Hematopoietic multipotent progenitor cell treated with erythropoietin and hydrocortisone succinate and interleukin-3 and kit ligand, for 6 days (in vitro differentiated cells): ENCODE data around the gene FAM174C.

Experiments
- DNase-seq: peaks from one replicate; pipeline ENCODE4 v3.0.0-alpha.2; 2015

The FAM174C gene

DNA sequence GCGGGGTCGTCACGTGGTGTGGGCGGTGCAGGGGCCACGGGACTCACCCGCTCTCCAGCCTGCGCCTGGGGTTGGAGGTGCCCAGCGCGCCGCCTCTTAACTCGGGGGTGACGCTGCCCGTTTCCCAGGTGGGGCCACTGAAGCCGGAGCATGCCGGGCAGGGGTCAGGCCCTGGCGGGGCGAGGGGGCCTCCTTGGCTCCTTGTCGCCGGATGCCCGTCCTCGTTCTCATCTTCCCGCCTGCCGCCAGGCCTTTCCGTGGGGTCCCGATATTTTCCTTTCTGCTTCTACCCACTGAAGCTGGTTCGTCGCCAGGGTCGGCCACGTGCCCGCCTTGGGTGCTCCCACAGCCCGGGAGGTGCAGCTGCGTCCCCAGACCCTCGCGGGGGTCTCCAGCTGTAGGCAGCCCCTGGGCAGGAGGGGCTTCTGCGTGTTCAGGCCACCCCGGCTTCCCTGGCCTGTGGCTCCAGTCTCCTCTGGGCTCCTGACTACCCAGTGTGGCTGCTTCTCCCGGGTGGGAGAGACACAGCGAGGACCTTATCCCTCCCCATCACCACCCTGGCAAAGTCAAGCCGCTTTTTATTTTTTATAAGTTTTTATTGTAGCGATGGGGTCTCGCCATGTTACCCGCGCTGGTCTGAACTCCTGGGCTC is 772 bp downstream of the FAM174C start:
- no peak for DNase-seq

DNA sequence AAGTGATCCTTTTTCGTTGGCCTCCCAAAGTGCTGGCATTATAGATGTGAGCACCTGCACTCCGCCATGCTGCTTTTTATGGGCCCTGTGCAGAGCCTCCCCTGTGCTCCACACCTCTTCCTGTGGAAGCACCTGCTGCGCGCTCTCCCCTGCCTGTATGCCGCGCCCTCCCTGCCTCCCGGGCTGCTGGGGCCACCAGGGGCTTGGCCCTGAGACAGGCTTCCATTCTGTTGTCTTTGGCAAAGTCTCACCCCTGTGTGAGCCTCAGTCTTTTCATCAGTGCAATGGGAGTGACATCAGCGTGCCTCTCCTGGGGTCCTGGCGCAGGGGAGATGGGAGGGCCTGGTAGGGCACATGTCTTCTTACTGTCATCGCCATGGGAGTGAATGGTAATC is 1.3 kb downstream of the FAM174C start:
- no peak for DNase-seq

DNA sequence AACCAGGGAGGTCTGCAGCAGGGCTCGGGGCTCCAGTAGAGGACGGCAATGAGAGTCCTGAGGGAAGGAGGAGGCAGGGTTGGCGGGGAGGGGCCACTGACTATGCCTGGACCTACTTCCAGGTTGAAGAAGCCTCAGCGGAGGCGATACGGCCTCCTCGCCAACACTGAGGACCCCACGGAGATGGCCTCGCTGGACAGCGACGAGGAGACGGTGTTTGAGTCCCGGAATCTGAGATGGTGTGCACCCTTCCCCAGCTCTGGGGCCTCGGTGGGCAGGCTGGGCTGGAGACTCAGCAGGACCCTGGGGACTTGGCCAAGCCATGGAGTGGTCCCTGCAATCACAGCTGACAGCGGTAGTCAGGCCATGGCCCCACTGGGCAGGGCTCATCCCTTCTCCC is 1.7 kb downstream of the FAM174C start:
- DNase-seq, result no peak

DNA sequence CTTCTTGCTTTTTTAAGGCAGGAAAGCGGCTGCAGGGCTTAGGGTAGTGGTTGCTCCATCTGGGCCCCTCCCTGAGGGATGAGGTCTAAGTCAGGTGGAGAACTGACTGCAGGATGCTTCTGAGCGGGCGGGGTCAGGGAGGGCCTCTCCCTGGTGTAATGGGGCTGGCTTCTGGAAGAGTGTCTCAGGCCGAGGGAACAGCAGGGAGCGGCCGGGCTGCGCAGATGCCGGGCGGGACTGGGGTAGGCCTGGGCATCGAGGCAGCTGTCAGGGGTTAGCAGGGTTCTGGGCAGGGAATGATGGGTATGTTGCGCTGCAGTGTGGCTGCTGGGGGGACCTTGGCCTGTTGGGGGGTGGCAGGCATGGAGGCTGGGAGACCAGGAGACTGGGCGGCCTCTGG is 2.7 kb downstream of the FAM174C start:
- no peak for DNase-seq

DNA sequence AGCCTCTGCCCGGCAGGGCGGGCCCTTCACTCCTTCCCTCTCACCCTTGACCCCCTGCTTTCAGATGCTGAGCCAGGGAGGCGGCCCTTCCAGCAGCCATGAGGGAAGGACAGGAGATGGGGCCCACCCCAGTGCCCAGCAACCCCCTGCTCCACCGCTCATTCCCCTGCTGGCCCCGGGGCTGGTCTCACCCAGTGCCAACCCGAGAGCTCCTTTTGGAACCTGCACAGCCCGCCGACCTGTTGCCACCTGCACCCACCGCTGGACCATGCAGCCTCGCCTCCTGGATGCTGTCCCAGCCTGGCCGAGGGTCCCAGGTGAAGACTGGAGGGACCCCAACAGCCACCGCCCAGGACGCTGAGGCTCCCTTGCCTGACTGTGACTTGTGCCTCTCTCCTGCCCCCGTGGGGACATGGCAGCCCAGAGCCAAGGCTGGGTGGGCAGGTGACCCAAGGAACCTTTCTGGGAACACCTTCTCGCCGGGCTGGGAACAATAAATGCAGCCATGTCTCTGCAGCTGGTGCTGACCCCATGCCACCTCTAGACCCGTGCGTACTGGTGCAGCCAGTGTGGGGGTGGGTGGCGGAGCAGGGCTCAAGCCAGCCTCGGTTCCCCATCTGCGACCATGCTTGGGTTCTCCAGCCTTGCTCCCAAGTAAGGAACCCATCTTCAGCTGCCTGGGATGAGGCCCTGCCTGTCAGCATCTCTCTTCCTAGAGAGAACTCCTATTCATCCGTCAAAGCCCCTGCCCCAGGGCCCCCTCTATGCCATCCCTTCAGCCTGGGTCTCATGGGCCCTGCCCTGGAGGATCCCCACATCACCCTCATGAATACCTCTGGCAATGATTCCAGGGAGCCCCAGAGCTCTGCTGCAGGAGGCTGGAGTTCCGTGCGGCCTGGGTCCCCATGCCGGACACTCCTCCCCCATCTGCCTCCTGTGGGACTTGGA is 3.7 kb downstream of the FAM174C start:
- DNase-seq, result no peak

DNA sequence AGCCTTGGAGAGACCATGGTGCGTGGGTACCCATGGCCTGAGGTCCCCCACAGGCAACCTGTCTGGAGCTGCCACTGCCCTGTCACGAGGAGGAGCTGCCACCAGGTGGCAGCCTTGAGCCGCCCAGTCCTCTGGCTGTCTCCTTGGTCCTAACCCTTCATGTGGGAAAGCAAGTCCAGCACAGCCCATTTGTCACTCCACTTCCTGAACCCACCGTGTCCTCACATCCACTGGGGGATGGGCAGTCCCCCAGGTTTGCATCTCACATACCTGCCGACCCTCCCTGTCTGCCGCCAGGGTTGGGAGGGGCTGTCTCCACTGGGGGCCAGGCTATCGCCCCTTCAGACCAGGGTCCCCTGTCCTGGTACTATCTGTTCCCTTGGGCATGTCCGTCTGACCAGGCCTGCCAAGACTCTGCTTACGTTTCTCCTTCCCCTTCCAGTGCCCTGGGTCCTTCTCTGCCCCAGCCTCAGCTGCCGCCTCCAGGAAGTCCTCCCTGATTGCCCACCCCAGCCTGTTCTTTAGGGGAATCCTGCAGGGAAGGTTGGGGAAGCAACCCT is 4.5 kb downstream of the FAM174C start:
- DNase-seq, result peak; percentile 90

DNA sequence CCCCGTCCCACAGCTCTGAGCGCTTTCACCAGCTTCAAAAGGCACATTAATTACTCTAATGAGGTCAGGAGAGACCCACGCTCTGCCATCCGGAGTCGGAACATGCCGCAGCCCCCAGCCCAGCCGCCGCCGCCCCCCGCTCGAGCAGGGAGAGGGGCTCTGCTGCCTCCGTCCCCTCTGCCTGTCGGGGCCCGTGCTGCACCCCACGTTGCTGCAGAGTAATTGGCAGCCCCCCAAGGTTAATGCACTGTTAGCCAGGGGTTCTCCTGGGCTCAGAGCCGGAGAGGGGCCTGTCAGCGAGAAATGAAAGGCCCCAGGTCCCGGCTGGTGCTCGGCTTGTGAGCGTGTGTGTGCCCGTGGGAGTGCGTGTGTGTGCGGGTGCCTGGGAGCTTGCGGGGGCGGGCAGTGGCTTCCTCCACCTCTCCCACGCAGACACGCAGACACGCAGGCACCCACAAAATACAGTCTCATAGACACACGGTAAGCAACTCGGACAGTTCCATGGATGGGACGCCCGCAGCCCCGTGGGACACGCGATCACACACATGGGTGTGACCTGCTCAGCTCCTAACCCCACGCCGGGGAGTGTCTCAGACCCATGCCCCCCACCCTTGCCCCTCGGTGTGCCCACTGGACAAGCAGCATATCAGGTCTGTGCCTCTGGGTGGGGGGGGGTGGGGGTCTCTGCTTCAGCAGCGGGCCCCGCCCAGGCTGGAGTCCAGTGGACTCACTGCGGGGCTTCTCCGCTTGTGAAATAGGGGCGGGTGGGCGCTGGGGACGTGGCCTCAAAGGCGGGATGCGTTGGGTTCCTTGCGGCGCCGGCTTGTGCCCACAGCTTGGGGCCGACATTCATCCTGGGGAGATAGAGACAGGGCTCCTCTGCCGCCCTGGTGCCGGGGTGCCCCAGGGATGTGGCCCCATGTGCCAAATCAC is 5.6 kb downstream of the FAM174C start:
- no peak for DNase-seq

DNA sequence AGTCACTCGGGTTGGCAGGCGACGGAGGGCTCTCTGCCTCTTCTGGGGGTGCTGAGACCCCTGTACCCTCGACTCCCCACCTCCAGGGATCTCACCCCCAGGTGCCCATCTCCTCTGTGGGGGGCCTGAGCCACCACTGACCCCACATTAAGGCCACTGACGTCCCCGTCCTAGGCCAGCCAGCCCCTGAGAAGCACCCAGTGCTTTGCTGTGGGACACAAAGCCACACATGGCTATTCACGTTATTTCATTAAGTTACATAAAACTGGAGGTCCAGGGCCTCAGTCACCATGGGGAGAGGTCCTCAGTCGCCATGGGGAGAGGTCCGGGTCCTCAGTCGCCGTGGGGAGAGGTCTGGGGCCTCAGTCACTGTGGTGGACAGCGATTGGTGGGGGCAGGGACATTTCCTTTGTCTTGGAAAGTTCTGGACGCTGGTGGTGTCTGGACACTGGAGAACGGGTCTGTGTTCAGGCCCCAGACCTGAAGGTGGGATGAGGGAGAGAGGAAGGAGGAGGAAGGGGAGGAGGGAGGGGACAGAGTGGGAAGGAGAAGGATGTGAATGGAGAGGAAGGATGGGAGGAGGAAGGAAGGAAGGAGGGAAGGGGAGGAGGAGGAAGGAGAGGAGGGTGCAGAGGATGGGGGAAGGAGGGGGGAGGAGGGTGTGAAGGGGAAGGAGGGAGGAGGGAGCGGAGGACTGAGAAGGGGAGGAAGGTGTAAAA is 6.4 kb downstream of the FAM174C start:
- DNase-seq, result no peak

DNA sequence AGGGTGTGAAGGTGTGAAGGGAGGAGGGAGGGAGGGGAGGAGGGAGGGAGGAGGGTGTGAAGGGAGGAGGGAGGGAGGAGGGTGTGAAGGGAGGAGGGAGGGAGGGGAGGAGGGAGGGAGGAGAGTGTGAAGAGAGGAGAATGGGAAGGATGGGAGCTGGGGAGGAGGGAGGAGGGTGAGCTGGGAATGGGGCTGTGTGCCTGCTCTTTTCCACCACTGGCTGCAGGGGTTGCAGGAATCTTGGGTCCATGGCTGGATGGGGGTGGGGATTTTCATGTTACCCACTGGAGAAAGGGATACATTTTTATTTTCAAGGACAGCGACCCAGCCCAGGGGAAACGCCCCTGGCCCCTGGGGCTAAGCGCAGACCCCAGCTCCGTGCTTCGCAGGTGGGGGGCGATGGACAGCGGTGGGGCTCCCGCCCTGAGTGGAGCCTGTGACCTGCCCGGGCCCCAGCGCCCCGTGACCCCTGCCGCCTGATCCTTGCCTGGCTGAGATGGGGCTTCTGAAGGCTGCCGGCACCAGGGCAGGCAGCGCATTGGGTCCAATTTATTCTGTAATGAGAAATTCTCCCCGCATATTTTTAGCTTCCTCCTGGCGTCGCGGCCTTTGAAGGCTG is 7.4 kb downstream of the FAM174C start:
- DNase-seq, result no peak

DNA sequence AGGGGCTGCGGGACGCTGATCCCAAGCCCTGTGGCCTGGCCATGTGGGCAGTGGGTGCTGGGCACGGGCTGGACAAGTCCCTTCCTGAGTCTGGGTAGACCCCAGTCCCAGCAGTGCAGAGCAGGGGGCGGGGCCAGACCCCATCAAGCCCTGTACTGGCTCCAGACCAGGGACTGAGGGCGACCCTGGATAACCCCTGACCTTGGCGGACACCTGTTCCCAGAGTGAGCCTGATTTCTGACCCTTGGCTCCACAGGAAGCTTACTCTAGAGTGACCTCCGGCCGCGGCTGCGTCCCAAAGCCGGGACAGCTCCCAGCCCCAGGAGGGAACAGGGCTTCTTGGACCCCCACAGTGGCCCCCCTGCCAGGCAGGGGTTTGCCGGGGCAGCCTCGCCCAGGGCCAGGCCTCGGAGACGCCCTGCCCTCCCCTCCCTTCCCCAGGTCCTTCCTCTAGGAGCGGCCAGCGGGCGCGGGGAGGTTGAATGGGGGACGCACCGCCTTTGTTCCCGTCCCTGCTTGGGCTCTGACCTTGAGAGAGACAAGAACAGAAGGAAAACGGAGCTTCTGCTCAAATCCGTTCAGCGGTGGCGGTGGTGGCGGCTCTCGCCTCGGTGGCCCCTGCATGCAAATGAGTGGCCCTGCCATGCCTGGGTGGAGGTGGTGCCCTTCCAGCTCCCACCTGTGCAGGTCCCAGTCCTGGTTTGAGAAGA is 8.0 kb downstream of the FAM174C start:
- DNase-seq, result no peak

DNA sequence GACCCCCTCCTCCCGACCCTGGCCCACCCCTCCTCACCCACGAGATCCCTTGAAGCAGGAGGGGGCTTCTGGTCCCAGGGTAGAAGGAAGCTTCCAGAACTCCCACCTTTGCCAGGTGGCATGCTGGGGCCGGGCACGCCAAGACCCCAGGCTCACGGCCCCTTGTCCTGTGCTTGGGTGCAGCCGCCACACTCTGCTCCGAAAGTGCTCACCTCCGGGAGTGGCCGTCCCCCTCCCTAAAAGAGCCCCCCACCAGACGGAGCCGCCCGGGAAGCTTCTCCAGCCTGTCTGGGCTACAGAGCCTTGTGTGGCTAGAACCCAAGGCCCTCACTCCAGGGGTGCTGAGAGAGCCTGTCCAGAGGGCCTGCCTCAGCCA is 8.6 kb downstream of the FAM174C start:
- DNase-seq, result no peak

DNA sequence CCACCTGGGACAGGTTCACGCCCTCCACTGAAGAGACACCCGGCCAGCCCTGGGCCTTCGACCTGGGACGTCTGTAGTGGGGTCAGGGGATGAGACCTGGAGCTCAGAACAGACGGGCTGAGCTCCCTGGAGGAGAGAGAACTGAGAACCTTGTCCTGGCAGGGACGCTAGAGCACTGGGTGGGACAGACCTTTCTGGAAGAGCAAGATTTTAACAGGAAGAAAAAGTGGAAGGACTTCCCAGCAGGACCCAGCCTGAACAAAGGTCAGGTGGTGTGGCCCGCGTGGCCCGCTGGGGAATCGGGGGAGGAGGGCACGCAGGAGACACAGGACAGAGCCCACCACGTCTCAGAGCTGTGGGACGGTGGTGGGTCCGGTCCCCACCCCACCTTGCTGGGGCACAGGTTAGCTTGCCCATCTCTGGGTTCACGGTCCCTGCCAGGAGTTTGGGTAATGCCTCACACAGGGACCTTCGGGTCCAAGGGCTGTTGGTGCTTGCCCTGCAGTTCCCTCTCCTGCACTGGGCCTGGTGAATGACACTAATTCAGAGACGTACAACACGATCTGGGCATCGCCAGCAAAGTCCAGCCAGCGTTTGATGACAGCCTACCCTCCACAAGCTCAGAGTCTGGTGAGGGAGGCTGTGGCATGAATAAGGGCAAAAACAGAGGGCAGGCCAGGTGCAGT is 9.1 kb downstream of the FAM174C start:
- DNase-seq, result no peak

DNA sequence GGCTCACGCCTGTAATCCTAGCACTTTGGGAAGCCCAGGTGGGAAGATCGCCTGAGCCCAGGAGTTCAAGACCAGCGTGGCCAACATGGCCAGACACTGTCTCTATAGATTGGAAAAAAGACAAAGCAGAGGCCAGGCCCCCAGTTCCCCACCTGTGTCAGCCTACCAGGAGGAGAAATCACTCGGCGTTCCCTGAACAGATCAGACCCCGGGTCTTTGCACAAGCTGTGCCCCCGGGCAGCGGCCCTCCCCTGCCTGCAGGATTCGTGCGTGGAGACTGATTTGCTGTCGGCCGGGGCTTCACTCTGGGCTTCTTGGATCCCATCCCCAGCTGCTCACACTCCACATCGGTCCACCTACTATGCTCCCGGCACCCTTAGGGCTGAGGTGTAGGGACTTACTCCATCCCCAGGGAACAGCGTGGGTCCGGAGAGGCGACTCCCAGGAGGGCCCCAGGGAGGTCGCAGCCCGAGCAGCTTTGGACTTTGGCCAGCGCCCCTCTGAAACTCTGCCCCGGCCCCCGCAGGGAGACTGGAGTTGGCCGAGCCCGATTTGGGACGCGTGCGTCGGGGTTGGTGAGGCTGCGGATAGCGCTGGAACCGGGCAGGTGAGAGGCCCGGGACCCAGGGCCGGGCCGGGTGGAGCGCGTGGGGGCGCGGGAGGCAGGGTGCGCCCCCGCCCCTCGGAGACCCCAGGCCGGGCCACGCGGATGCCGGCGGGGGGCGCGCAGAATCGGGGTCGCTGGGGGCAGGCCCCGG is 9.8 kb downstream of the FAM174C start:
- DNase-seq, result no peak

DNA sequence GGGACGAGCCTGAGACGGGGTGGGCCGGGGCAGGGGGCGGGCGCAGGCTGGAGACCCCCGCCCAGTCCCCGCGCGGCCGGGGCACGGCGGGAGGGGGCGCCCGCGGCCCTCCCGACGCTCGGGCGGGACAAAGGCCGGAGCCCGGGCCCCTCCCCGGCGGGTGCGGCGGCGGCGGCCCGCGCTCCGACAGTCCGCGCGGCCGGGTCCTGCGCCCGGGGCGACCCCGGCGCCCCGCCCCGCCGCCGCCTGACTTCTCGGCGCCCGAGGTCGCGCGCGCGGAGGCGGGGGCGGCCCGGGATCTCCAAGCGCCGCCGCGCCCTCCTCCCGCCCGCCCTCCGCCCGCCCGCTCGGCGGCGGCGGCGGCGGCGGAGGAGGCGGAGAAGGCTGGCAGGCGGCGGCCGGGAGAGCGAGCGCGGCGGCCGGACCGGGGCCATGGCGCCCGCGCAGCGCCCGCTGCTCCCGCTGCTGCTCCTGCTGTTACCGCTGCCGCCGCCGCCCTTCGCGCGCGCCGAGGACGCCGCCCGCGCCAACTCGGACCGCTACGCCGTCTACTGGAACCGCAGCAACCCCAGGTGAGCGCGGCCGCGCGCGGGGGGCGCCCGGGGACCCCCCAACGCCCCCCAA is 10.5 kb downstream of the FAM174C start, which contains the start of gene EFNA2:
TSS of gene EFNA2 (plus strand) at position 137 of the 624 bp plus-strand sequence. CDS start at position 433, 296 bp downstream.
- no peak for DNase-seq

DNA sequence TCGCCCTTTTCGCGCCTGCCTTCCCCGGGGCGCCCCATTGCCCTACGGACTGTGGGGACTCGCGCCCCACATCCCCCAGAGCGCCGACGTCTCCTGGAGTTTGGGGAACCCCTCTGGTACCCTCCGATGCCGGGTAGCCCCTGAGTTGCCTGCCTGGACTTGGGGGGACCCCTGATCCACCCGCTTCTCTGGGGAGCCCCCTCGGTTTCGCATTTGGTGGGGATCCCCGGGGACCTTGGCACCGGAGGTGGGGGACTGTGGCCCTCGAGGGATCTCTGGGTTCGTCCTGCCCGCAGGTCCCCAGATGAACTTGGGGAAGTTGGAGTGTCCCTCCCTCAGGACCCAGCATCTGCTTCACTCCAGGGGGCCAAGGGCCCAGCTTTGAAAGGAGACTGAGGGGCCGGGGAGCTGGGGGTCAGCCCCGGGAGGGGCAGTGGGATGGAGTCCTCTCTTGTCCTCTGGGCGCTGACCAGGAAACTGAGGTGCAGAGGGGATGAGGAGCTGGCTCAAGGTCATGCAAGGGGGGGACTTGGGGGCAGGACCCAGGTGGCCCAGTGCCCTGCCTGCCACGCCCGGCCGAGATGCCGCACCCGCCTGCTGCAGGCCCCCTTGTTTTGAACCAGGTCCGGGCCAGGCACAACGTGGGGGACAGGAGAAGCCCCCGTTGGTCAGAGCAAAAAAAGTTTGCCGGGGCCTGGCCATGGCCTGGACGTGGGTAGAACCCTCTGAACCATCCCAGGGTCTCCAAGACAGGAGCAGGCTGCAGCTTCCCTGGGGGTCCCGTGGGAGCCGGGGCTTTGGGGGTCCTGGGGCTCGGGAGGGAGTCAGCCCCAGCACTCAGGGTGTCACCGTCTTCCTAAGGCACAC is 11.4 kb downstream of the FAM174C start:
- no peak for DNase-seq

DNA sequence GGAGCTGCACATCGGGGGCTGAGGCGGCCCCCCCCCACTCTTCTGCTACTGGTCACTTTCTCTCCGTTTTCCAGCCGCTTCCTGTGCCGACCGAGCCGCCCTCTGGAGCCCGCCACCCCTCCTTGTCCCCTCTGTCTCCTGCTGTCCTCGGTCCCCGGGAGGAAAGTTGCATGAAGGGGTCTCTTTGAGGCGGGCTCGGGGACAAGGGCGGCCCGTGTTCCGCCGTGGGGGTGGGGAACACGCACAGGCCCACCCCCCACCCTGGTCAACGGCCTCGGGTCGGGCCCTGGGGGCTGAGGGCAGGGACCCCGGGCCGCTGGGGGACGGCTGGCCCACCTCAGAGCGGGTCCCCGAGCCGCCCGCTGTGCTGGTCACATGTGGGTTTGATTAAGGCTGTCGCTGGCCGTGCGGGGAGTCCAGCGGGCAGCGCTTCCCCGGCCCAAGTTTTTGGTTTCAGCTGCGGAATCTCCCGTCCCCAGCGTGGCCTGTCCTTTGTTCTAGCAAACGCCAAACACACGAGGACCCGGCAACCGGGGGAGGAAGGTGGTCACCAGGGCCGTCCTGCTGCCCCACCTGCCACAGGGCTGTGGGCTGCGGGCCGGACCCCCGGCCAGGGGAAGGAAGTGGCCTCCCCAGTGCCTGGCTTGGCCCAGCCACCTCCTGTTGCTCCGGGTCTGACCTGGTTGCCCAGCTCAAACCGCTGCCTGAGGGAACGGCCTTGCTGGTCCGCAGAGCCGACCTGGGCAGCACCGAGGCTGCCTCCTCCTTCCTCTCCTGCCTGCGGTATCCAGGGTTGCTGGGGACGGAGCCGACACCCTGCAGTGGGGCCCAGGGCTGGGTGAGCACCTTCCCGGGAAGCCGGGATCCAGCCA is 12.3 kb downstream of the FAM174C start:
- no peak for DNase-seq

DNA sequence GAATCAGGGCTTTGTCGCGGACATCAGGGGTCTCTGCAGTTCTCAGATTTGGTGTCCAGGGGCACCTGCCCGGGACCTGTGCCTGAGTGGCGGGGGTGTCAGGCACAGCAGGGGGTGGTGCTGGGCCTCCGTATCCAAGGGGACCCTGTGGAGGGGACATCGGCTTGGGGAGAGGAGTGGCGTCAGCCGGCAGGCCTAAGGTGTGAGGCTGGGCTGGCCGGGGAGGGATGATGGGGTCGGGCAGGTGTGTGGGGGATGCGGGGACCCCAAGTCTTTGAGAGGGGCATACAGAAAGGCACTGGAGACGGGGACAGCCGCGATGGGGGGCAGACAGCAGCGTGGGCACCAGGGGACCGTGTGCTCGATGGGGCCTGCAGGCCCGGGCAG is 12.9 kb downstream of the FAM174C start:
- DNase-seq, result no peak
